Measurements from ENCODE around the gene LAS1L.

Gene LAS1L

GRCh38 chrX:65534450-65535292, at the start of gene LAS1L (continued):
- TF ChIP-seq CTCF (tag by site-specific recombination; IDR thresholded peaks at IDR 0.05) (peak; percentile 33; the same call in 1 of the 2 replicates), KLF8 (tag by site-specific recombination; IDR thresholded peaks at IDR 0.05) (peak; percentile 65), ZBTB26 (tag by site-specific recombination; optimal IDR thresholded peaks at IDR 0.05) (peak; percentile 31), ZNF660 (tag by site-specific recombination; IDR thresholded peaks at IDR 0.05) (peak; percentile 90), ZNF629 (tag by site-specific recombination; IDR thresholded peaks at IDR 0.05) (peak; percentile 60), ZNF677 (tag by site-specific recombination; IDR thresholded peaks at IDR 0.05) (no peak), SP2 (tag by site-specific recombination; IDR thresholded peaks at IDR 0.05) (peak; percentile 91), ZIC2 (tag by site-specific recombination; IDR thresholded peaks at IDR 0.05) (peak; percentile 80), PRDM10 (tag by site-specific recombination; IDR thresholded peaks at IDR 0.05) (peak; percentile 26; the same call in 1 of the 2 replicates), BCL11A (tag by site-specific recombination; IDR thresholded peaks at IDR 0.05; ENCODE audit: low read depth) (peak; percentile 82; the same call in 1 of the 2 replicates), PATZ1 (tag by site-specific recombination; IDR thresholded peaks at IDR 0.05) (no peak), REST (tag by site-specific recombination; IDR thresholded peaks at IDR 0.05) (0 out of 2 replicates have a peak, but pooled peaks have one; percentile 34), ZXDB (tag by site-specific recombination; IDR thresholded peaks at IDR 0.05) (peak; percentile 77), ZNF514 (tag by site-specific recombination; IDR thresholded peaks at IDR 0.05) (no peak), HOXD13 (CRISPR knock-in tag; IDR thresholded peaks at IDR 0.05; ENCODE audit: borderline replicate concordance) (no peak; the same call in 1 of the 2 replicates), SALL2 (tag by site-specific recombination; IDR thresholded peaks at IDR 0.05; ENCODE audit: borderline replicate concordance) (no peak), ZNF501 (tag by site-specific recombination; IDR thresholded peaks at IDR 0.05) (peak; percentile 55), ZBTB8A (tag by site-specific recombination; IDR thresholded peaks at IDR 0.05) (no peak), ZSCAN16 (tag by site-specific recombination; IDR thresholded peaks at IDR 0.05) (no peak), ZNF626 (tag by site-specific recombination; IDR thresholded peaks at IDR 0.05) (0 out of 2 replicates have a peak, but pooled peaks have one; percentile 14), BCL11B (tag by site-specific recombination; IDR thresholded peaks at IDR 0.05; ENCODE audit: low read depth) (peak; percentile 99), ZBTB17 (tag by site-specific recombination; IDR thresholded peaks at IDR 0.05) (no peak; the same call in 1 of the 2 replicates), ZBTB6 (tag by site-specific recombination; IDR thresholded peaks at IDR 0.05) (0 out of 2 replicates have a peak, but pooled peaks have one; percentile 5), ZBTB21 (tag by site-specific recombination; IDR thresholded peaks at IDR 0.05) (0 out of 2 replicates have a peak, but pooled peaks have one; percentile 34), KLF7 (tag by site-specific recombination; IDR thresholded peaks at IDR 0.05; ENCODE audit: borderline replicate concordance) (no peak)

All from HEK293 (cell line).